NOMO-1 (cell line): ENCODE measurements around the gene NR6A1.

Source experiments
- DNase-seq, 2 experiments: peaks; one replicate each; lab custom pipeline; 2025; ENCODE audit not compliant: unreplicated experiment in 2 of 2; lab: John Stamatoyannopoulos, UW

Gene NR6A1

DNA sequence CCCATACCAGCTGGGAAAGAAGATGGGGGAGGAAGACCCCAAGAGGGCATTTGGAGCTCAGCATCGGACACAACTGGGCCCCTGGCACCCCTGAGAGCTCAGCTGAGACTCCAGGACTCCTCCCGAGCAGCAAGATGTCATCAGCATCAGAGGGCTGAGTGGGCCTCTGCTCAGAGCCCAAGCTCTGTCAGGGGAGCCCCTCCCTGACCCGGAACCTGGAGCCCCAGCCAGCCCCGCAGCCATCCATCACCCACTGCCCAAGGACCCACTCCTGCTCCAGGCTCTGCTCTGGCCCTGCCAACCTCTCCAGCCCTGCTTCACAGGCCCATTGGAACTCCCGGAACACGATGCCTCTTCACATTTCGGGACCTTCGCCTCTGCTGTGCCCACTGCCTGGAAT lies 273.7 kb downstream of the NR6A1 start:
- no peak for DNase-seq

DNA sequence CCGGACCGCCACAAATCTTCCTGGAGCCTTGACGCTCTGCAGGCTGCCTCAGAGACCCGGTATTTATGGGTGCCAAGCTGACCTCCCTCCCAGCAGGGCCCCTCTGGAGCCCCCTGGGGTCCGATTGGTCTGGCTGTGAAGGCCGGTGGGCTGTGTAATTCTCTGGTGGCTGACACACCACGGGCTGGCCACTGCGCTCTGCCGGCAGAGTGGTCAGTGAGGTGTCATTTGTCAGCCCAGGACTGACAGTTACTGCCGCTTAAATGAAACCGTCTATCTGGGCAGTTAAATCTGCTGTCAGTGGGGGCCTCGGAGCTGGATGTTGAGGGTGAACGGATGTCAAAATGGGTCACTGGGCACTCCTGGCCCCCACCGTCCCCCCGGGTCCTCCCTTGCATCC lies 274.6 kb downstream of the NR6A1 start:
- DNase-seq = no peak

DNA sequence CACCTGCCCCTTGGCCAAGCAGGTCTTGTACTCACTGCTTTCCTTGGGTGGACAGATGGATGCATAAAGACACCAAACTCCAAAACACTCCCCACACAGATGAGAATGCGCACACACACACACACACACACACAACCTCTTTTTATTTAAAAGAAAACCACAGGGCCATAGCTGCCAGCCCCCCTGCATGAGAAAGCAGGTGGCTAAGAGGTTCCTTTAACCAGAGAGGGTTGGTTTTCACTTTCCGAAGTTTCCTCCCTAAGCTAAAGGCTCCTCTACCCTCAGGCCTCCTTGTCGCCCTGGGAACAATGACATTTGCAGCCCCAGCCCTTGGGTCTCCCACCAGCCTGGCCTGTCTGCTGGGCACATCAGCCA lies 275.0 kb downstream of the NR6A1 start:
- no peak for DNase-seq

DNA sequence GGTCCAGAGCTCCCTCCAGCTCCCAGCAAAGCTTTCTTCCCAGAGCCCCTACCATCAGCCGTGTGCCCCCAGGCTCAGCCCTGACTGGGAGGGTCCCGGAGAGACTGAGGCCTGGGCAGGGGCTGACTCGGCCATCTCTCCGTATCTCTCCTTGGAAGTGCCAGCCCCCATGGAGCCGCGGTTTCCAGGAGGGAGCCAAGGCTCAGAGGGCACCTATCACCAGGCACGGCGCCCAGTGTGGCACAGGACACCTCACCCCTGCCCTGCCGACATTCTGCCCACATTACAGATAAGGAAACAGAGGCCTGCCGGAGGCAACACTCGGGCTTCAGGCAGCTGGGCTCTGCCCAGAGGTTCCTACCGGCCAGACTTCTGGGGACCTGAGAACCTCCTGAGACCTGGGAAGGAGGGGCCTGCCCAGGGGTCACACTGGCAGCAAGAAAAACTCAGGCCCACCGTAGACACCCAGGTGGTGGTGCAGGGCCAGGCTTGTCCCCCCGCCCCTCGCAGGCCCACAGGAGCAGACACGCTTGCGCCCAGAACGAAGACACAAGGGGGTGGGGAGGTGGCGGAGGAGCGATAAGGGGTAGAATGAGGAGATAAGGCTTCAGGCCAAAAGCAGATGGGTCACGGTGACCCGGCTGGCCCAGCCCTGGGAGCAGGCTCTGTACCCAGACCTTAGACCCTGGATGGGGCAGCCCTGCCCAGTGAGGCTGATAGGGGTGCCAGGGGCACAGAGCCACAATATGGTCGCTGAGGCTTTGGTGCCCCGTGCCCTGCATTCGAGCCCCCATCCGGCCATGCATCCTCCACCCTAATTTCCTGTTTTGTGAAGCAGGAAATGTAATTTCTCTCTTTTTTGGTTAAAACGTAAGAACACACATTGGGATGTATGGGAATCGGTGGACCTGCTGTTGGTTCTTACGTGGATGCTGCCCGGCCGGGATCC lies 275.7 kb downstream of the NR6A1 start:
- no peak for DNase-seq

DNA sequence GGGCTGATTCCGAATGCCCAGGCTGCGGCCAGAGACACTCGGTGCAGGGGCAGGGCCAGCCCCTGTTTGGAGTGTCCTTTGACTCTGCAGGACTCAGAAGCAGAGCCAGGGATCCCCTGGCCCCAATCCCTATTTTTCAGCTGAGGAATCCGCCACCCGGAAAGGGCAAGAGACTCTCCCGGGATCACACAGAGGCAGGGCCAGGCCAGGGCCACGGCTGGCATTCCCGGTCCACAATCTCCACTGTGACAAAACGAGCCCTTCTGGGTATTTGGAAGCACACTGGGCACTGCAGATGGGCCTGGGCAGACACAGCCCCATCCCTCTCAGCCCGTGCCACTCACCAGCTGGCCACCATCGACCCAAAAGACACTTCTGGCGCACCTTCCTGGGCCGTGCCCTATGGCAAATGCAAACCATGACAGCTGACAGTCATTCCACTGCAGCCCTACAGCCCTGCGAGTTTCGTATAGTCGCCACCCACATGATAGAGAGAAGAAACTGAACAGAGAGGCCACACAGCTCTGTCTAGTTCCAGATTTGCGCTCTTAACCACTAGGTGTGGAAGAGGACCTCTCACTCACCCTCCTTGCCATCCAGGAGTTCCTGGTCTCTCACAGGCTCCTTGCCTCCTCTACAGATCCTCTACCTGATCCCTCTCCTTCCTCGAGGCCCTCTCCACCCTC lies 277.2 kb downstream of the NR6A1 start:
- no peak for DNase-seq

DNA sequence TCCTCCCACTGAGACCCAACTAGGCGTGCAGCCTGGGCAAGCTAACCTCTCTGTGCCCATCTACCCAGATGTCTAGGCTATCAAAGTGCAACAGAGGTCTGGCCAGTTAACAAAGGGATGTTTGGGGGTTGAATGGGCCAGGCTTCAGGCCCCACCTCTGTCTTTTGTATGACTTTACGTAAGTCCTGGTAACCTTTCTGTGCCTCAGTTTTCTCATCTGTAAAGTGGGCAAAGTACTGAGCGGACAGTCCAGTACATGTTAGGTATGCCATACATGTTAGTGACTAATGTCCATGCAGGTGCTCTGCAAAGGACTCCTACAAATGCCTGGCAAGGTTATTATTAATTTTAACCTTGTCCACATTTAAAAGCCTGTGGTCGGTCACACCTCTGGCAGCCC lies 277.9 kb downstream of the NR6A1 start:
- DNase-seq = no peak

DNA sequence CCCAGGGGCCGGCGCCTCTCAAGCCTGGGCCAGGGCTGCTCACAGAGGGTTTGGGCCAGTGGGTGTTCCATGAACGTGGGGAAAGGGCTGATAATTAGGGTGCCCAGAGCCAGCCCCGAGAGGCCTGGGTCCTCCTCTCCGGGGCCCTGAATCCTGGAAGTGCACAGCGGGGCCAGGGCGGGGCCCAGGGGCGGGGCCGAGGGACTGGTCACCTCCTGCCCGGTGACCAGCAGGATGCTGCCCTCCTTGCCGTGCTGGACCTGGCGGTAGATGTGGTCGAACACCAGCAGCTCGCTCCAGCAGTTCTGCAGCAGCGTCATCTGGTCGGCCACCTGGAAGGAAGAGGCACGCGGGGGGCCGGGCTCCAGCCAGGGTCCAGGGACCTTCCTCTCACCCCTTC lies 278.3 kb downstream of the NR6A1 start:
- no peak for DNase-seq

DNA sequence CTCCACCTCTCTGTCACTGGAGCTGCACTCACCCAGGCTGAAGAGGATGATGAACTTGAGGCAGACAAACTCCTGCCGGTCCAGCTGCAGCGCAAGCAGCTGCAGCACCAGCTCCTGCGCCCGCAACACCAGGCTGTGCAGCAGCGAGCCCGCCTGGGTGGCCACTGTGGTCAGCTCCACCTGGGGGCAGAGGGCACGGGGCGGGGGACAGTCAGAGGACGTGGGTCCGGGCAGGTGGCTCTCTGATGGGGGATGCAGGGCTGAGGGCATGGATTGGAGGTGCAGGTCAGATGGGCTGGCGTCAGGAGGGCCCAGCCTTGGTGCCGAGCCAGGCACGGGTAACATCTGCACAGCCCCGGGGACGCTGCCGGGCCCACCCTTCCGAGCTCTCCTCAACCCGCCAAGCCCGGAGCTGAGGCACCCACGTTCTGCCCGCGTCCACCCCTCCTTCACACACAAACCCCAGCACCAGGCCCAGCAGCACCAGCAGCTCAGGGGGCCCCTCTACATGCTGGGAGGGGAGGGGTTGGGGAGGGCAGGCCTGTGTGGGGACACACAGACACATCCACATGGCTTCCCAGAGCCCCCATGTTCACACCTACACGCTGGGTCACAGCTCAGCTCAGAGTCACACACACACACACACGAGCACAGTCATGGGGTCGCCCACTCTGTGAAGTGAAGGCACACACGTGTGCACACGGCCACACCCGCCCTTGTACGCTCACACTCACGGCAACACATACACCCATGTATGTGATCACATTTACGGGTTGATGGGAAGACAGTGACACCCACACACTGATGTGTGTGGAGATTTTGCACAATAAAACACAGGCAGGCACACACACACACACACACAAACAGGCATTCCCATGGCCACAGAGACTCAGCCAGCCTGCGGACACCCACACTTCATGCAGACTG lies 279.8 kb downstream of the NR6A1 start:
- DNase-seq = no peak

DNA sequence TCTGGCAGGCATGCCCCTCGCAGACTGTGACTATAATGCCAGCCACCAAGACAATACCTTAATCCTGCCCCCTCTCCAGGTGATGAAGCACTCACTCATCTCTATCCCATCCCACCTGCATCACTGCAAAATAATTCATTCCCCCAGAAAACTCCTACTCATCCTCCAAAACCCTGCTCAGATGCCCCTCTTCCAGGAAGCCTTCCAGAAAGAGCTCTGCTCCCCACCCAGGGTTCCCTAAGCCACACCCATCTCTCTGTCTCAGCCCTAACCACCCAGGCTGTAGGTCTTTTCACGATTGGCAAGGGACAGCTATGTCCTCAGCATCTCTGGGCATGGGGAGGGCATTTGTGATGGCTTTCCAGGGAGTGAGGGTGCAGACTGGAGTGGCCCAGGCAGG lies 281.1 kb downstream of the NR6A1 start:
- no peak for DNase-seq

DNA sequence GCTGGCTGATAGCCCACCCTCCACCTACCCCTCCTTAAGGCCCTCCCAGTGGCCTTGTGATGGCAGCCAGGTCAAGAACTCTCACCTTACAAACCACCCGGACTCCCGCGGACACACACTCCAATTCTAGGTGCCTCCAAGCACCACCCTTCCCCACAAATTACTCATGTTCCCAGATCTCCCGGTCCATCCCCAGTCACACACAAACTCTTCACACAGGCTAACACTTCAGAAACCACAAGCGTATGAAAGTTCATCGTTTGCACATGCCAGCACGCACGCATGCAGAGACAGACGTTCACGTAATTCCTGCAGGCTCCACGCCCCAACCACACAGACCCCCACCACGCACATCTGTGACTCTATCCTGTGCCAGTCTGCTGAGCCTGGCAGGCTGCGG lies 281.9 kb downstream of the NR6A1 start:
- no peak for DNase-seq

DNA sequence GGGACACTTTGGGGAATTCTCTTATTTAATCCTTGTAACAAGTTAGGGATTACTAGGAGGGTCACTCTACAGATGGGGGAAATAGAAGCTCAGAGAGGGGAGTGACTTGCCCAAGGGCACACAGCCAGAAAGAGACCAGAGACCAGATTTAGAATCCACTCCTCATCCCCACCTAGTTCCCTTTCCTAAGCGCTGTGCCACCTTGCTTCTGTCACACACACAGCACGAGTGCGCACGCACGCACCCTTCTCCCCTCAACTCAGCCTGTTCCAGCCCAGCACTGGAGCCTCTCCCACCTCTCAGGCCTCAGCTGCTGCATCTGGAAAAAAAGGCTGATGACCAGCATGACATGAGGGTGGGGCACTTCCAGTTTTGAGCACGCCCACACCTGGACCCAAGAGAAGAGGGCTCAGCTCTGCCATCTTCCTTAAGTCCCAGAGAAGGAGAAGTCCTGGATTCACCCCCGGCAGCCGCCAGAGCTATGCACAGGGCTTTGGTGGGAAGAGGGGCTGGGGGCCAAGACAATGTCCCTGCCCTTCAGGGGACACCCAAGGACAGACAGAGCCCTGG lies 282.4 kb downstream of the NR6A1 start:
- no peak for DNase-seq

DNA sequence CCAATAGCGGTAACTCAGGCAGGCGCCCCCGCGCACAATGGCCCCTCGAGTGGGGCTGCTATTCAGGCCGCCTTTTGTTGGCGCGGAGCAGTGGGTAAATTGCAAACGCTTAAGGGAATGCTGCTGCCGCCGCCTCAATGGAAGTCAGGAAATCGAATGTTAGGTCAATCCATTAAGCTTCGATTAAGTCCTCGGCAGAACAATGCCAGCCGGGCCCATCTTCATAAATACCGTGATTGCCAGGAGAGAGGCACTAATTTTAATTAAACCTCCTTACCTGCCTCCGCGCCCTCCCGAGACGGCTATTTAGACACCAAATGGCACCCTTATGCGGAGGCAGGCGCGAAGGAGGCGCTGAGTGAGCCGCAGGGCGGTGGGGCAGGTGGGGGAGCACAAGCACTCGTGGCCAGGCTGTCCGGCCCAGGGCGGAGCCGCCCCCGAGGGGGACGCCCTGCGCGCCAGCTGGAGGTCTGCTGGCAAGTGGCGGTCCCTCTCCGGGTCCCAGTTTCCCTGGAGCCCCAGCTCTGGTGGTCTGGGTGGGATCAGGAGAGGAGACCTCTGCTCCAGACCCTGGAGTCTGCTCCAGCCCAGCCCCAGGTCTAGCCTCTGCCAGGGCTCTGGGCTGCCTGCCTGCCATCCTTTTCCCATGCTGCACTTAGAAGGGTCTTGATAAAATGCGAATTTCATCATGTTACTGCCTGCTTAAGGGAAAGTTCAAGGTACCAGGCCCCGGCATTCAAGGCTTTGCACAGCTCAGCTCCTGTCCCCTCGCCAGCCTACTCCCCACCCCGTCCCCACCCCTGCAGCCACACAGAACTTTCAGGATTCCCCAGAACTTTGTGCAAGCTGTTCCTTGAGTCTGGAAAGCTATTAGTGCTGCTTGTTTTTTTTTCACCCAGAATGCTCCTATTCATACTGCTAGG lies 283.6 kb downstream of the NR6A1 start:
- DNase-seq = no peak

DNA sequence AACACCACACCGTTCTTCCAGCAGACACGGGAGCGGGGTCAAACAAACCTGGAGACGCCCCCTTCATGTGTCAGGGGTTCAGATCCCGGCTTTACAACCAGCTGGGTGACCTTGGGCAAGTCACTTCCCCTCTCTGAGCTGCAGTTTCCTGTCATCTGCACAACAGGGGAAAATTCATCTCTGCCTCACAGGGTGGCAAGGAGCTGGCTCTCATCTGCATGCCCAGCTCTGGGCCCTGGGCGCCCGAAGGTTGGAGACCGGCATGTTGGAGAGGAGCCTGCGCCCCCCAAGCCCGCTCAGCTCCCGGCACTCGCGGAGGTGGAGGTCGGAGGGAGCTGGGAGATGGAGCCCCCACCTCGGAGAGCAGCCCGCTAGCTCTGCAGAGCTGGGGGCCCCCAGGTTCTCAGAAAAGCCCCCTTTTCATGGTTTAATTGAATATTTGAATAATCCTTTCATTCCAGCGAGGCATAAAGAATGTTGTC lies 284.3 kb downstream of the NR6A1 start:
- DNase-seq = no peak

DNA sequence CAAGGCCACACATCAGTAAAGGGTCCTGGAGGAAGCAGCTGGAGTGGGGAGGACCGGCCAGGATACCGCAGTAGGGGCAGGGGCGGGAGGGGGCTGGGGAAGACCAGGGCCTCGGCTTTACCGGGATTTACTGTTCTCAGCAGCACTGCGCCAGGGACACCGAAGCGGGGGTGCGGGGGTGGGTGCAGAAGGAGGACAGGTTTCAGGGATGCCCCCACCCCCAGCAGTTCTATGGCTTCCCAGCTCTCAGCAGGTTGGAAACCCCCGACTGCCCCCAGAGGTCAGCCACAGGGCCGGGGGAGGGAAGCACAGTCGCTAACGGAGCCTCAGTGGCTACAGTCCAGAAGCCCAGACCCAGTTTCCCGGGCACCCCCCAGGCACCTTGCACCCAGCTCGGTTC lies 285.2 kb downstream of the NR6A1 start:
- no peak for DNase-seq

DNA sequence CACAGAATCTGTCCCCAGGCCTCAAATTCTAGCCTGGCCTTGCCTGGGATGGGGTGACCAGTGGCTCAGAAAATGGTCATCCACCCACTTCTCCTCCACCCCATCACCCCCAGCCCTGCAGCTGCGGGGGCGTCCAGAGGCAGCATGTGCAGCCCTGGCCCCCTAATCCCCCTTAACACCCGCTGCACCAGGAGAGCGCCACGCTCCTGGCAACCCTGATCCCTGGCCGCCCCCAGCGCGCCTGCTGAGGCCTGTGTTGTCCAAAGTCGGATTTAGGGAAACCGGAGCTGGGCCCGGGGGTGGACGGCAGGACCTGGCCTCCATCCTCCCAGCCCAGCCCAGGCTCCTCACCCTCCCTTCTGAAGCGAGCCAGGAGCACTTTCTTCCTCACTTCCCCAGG lies 285.9 kb downstream of the NR6A1 start:
- no peak for DNase-seq

DNA sequence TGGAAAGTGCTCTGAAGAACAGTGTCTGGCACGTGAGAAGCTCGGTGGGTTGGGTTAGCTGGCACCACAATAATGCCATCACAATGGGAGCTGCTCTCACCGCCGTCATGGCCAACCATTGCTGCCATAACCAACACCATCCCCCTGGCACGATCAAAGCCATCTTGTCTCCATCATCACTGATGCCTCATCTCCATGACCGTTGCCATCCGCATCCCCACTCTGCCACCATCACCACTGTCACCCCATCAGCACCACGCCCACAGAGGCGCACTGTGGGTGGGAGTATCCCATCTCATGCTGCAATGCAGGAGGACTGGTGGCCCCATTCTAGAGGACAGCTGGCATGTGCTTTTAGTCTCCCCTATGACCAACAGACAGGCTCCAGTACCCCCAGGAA lies 287.6 kb downstream of the NR6A1 start:
- no peak for DNase-seq

DNA sequence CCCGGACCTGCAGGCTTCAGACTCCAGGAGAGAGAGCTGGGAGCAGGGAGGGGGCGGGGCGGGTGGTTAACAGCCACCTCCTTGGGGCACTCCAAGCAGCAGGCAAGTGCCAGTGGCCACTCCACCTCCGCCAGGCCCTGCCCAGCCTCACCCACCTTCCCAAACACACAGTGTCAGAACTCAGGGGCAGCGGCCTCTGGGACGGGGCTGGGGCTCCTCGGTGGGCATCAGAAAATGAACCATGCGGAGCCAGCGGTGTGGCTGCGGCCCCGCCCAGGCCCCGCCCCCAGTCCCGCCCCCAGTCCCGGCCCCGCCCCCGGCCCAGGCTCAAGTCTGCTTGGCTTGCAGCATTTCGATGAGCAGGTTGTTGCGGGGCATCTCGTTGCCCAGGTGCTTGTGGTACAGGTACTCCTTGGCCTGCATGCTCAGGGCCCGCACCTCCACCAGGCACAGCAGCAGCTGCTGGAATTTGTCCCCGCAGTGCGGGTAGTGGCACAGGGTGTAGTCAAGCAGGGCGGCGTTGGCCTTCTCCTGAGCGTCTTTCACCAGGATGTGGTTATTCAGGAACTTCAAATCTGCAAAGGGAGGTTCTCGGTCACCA lies 288.6 kb downstream of the NR6A1 start:
- DNase-seq = no peak

DNA sequence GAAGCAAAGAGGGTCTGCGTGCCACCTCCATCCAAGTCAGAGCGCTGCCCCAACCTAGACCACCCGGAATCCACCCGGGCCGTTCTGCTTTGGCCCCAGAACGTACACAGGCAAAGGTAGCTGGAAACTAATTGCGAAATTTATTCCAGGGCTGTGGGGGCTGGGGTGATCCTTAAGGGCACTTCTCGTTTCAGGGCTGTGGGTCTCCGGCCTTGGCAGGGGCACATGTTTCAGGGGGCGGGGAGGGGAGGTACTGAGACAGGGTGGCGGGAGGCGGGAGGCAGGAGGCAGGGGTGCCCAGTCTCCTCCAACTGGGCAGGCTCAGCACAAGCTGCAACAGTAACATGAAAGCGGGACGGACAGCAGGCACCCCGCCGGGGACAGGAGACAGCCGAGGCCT lies 290.0 kb downstream of the NR6A1 start:
- peak; percentile 31 to 36 for DNase-seq

DNA sequence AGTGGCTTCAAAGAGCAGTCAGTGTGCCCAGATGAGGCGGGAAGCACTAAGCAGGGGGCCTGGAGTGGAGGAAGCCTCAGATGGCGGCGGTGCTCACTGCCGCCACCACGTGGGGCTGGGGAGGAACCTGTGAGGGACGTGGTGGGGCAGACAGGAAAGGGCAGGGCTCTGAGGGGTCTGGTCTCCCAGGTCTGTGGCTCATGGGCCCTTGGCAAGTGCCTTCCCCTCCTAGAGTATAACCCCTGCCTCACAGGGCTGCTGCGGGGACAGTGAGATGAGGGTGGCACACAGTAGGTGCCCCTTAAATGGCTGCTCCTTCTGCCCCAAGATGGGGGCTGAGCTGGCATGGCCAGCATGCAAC lies 290.5 kb downstream of the NR6A1 start:
- DNase-seq = peak; percentile 8 to 32
